Mucosa of descending colon (tissue), 3 donors: ENCODE measurements around the gene EDN1. TPM values are rescaled to one million over a fixed set of nuclear protein-coding genes. Genes with fewer than 3 reads are reported as not detected.

Experiments used
- ATAC-seq: fragments of 200-7000 bp; cut with Tn5 transposase; one replicate; pipeline ENCODE4 v1.9.1; 2020; ENCODE audit warnings: mild to moderate bottlenecking, moderate library complexity
- DNase-seq, 3 donors: peaks; one replicate each; pipeline ENCODE4 v3.0.0-alpha.2; 2020
- H3K36me3 ChIP-seq: fragments of 200-600 bp; one replicate; pipeline ENCODE4 v1.8.0; 2021; ENCODE audit warnings: low read depth, mild to moderate bottlenecking
- H3K4me1 ChIP-seq: fragments of 200-600 bp; one replicate; pipeline ENCODE4 v1.8.0; 2021; ENCODE audit warnings: low read depth, mild to moderate bottlenecking
- H3K4me3 ChIP-seq: fragments of 200-600 bp; one replicate; pipeline ENCODE4 v1.8.0; 2021; ENCODE audit warnings: mild to moderate bottlenecking
- H3K9me3 ChIP-seq: fragments of 200-600 bp; one replicate; pipeline ENCODE4 v1.8.0; 2021; ENCODE audit warnings: mild to moderate bottlenecking
- intact Hi-C, 2 donors: fragments of 100-400 bp; cut with DNase I in 1 of 2; cut with micrococcal nuclease in 1 of 2; formaldehyde crosslinking; loops; one replicate each; pipeline versions ENCODE4 v1.11.0 to v1.11.1; 2022; cut with DNase I, micrococcal nuclease
- total RNA-seq, 3 donors: library from RNA; stranded (reverse); fragmentation: NEBNext Ultra II Directional in 2 of 3; extraction: Animal tissue kit (Norgen Biotek cat#: 25700) in 2 of 3; gene quantifications; one replicate each; pipeline versions ENCODE4 v1.2.1 to v1.2.4, GENCODE V29; 2021 to 2023
- TF ChIP-seq, protein P1 (sequence below): fragments of 200-600 bp; IDR thresholded peaks from one replicate; pipeline ENCODE4 v1.8.0; 2022; ENCODE audit warnings: antibody characterized with exemption, mild to moderate bottlenecking
- donor health status: DM: no; HTN: no; CAD: no; lungs with moderate emphysema.
- donor health status: DM: no; HTN: no; CAD: no.
- donor health status: DM: no; HTN: yes; CAD: no.

EDN1 gene
- total RNA-seq, 3 donors from 2014 or later = 8.4 to 26.5 (median 14.0) TPM

DNA sequence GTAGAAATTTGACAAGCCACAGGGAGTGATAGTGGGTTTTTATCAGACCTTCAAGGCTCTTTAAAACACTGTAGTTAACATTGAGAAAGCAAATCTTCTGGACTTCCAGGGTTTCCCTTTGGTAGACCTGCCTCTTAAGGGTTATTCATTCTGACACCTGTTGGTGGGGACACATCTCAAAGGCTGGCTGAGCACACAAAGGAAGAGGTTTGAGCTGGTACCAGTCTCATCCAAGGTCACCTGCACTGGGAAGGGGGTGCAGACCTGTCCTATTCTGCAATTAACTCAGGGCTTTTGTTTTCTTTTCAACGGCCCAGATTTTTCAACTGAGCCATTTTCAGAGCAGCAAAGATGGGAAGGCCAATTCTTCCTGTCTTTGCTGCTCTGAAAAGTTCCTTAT lies 45.6 kb downstream of the EDN1 start:
- Histone ChIP-seq H3K4me3 (no peak overlapping the region), H3K36me3 (no peaks in the 10 kb centered on the region), H3K9me3 (no peaks in the 10 kb centered on the region), H3K4me1 (peaks cover 21% of the 10 kb centered on the region)
- DNase-seq (no peak), ATAC-seq (no peak)
- intact Hi-C loops = no loop called here
- TF ChIP-seq, protein P1, sequence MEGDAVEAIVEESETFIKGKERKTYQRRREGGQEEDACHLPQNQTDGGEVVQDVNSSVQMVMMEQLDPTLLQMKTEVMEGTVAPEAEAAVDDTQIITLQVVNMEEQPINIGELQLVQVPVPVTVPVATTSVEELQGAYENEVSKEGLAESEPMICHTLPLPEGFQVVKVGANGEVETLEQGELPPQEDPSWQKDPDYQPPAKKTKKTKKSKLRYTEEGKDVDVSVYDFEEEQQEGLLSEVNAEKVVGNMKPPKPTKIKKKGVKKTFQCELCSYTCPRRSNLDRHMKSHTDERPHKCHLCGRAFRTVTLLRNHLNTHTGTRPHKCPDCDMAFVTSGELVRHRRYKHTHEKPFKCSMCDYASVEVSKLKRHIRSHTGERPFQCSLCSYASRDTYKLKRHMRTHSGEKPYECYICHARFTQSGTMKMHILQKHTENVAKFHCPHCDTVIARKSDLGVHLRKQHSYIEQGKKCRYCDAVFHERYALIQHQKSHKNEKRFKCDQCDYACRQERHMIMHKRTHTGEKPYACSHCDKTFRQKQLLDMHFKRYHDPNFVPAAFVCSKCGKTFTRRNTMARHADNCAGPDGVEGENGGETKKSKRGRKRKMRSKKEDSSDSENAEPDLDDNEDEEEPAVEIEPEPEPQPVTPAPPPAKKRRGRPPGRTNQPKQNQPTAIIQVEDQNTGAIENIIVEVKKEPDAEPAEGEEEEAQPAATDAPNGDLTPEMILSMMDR = no peak

DNA sequence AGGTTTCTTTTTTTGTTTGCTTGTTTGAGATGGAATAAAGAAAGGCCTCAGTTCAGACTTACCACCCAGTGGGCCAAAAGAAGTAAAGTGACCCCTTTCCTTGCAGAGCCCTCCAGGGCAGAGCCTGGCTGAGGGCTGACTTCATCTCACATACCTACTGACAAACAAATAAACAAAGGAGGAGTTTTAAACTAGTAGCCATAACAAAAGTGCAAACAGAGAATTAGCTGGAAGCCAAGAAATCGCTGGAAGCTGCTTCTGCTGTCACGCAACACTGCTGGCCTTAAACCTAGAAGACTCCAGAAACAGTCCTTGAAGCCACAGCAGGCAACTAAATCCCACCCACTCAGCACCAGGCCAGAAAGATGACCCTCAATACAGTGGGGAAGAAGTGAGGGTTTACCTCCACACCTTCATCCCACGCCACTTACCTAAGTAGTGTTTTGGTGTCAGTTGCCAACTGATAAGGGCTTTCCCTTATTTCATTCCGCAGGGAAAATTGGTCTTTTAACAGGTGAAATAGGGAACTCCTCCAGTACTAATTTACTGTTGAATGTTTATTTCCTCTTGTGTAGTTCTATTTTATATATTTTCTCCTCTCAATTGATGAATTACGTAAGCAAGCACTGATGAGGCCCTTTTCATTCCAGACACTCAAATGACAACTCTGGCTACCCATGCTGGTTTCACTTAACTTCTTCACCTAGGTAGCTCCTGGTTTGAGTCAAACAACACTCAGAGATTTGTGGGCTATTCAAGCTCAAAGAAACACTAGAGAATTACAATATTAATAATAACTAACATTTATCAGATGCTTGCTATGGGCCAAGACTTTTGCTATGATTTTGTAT lies 46.2 kb downstream of the EDN1 start:
- H3K4me3 ChIP-seq = no peak overlapping the region
- no peaks in the 10 kb centered on the region for H3K36me3 ChIP-seq
- TF ChIP-seq, protein P1 = no peak
- no peaks in the 10 kb centered on the region for H3K9me3 ChIP-seq
- ATAC-seq (no peak), DNase-seq (no peak)
- peaks cover 19% of the 10 kb centered on the region for H3K4me1 ChIP-seq
- intact Hi-C loops = no loop called here

DNA sequence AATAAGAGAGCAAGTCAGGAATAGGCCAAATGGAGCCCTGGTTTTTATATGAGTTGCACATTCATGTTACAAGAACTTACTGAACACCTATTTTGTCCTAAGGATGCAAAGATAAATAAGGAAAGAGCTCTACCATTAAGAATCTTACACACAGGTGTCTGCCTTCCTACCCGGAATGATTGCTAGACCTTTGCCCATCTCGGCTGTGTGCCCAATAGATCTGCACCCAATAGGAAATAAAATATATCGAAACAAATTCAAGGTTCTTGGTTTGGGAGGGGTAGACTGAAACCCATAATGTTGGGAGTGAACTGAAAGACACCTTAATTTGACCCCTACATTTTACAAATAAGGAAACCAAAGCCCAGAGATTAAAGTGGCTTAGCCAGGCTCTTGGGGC lies 48.9 kb downstream of the EDN1 start:
- H3K4me1 ChIP-seq = peaks cover 29% of the 10 kb centered on the region
- peak; percentile 62 for ATAC-seq
- intact Hi-C loops = no loop called here

DNA sequence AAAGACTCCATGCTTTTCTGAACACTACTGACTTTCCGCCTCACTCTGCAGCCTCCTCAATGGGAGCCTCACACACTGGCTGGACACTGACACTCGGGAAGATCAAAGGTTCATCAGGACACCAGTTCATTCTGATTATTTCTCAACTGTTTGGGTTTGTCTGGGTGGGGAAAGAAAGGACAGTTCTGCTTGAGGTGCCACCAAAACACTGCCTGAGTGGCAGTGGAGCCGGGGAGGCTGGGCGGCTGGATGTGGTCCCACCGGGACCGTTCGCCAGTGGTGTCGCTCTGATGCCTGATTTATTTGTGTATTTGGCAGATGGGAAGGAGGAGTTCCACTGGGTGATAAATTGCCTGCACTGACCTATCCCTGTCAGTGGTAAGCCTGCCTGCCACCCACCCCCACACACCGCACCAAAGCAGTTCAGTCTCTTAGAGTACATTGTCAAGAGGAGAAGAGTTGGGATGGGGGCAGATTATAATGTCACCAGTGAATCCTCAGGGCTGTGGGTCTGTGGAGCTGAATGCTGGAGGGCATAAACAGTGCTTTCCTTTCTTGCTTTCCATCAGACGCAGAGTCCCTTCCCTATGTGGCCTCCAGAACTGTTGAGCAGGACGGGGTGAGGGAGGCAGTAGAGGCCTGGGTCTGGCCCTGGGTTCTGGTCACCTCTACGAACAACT lies 49.8 kb downstream of the EDN1 start:
- H3K4me3 ChIP-seq = no peak overlapping the region
- peaks cover 37% of the 10 kb centered on the region for H3K4me1 ChIP-seq
- TF ChIP-seq, protein P1 = no peak
- intact Hi-C loops = no loop called here
- H3K9me3 ChIP-seq = no peaks in the 10 kb centered on the region
- H3K36me3 ChIP-seq = no peaks in the 10 kb centered on the region
- no peak for DNase-seq
- no peak for ATAC-seq

More for the DNA sequence above, 48.9 kb downstream of the EDN1 start:
- no peak overlapping the region for H3K4me3 ChIP-seq
- peak in 2 of 3 donors; percentile 72 to 82 for DNase-seq
- TF ChIP-seq, protein P1 = no peak
- H3K36me3 ChIP-seq = no peaks in the 10 kb centered on the region
- no peaks in the 10 kb centered on the region for H3K9me3 ChIP-seq

DNA sequence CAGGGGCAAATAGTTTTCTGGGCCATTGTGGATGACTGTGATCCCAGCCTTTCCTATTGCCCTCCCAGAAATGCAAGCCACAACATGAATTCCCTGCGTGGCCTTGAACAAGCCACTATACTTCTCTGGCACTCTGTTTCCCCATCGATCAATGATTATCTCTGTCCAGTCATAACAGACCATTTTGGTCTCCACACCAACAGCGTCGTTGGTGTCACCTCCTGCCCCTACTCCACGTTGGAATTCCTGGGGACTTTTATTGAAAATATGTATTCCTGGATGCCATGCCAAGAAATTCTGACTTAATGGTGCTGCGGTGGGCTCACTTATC lies 50.3 kb downstream of the EDN1 start:
- ATAC-seq = no peak
- intact Hi-C loops = no loop called here
- H3K4me3 ChIP-seq = no peak overlapping the region
- H3K9me3 ChIP-seq = no peaks in the 10 kb centered on the region
- peaks cover 41% of the 10 kb centered on the region for H3K4me1 ChIP-seq
- TF ChIP-seq, protein P1 = no peak
- no peaks in the 10 kb centered on the region for H3K36me3 ChIP-seq
- no peak for DNase-seq
